NCI-H146 treated with DMSO at 0.1 percent for 48 hours (cell line): ENCODE results near the gene TASP1.

Experiments
- DNase-seq: peaks from one replicate; lab custom pipeline; 2025; ENCODE audit not compliant: unreplicated experiment; lab: John Stamatoyannopoulos, UW

The TASP1 gene

GRCh38 chr20:13580707-13581106 is 58.0 kb downstream of the TASP1 start:
- no peak for DNase-seq

GRCh38 chr20:13574071-13574470 is 64.7 kb downstream of the TASP1 start:
- DNase-seq = no peak

GRCh38 chr20:13571662-13572061 is 67.1 kb downstream of the TASP1 start:
- no peak for DNase-seq

GRCh38 chr20:13567663-13568062 is 71.1 kb downstream of the TASP1 start:
- no peak for DNase-seq

- no peak for DNase-seq
Observed at GRCh38 chr20:13563854-13564253, 74.9 kb downstream of the TASP1 start.

GRCh38 chr20:13554706-13555105 is 84.0 kb downstream of the TASP1 start:
- no peak for DNase-seq

- no peak for DNase-seq
Observed at GRCh38 chr20:13554076-13554475, 84.7 kb downstream of the TASP1 start.

- DNase-seq = no peak
Observed at GRCh38 chr20:13552061-13552460, 86.7 kb downstream of the TASP1 start.

GRCh38 chr20:13549451-13549850 is 89.3 kb downstream of the TASP1 start:
- no peak for DNase-seq

- DNase-seq = peak; percentile 34
Observed at GRCh38 chr20:13546497-13547131, 92.1 kb downstream of the TASP1 start.

- no peak for DNase-seq
Observed at GRCh38 chr20:13545790-13546189, 92.9 kb downstream of the TASP1 start.

GRCh38 chr20:13543783-13544182 is 94.9 kb downstream of the TASP1 start:
- DNase-seq = no peak

GRCh38 chr20:13535627-13536026 is 103.1 kb downstream of the TASP1 start:
- DNase-seq = no peak

GRCh38 chr20:13533946-13534345 is 104.8 kb downstream of the TASP1 start:
- no peak for DNase-seq

- DNase-seq = no peak
Observed at GRCh38 chr20:13530146-13530545, 108.6 kb downstream of the TASP1 start.

GRCh38 chr20:13526551-13526950 is 112.2 kb downstream of the TASP1 start:
- no peak for DNase-seq

- DNase-seq = no peak
Observed at GRCh38 chr20:13525225-13525940, 113.3 kb downstream of the TASP1 start.

- no peak for DNase-seq
Observed at GRCh38 chr20:13524339-13524738, 114.4 kb downstream of the TASP1 start.

- no peak for DNase-seq
Observed at GRCh38 chr20:13517831-13518230, 120.9 kb downstream of the TASP1 start.

- no peak for DNase-seq
Observed at GRCh38 chr20:13515796-13516558, 122.8 kb downstream of the TASP1 start.

GRCh38 chr20:13515291-13515690 is 123.4 kb downstream of the TASP1 start:
- no peak for DNase-seq
